NCI-H1417 treated with DMSO at 0.1 percent for 48 hours (cell line): ENCODE data around the gene PYROXD2.

Experiments
- DNase-seq: peaks from one replicate; lab custom pipeline; 2025; lab: John Stamatoyannopoulos, UW

Gene PYROXD2

GRCh38 chr10:98414578-98414931 is 427 bp downstream of the PYROXD2 start:
- no peak for DNase-seq

- DNase-seq = no peak
Observed at GRCh38 chr10:98411768-98412167, 3.2 kb downstream of the PYROXD2 start.

GRCh38 chr10:98411166-98411565 is 3.8 kb downstream of the PYROXD2 start:
- DNase-seq = no peak

GRCh38 chr10:98410759-98411158 is 4.2 kb downstream of the PYROXD2 start:
- DNase-seq = no peak

- no peak for DNase-seq
Observed at GRCh38 chr10:98410135-98410743, 4.7 kb downstream of the PYROXD2 start.

- DNase-seq = no peak
Observed at GRCh38 chr10:98408799-98409198, 6.2 kb downstream of the PYROXD2 start.

- DNase-seq = no peak
Observed at GRCh38 chr10:98407744-98408241, 7.2 kb downstream of the PYROXD2 start.

- DNase-seq = no peak
Observed at GRCh38 chr10:98407017-98407743, 7.8 kb downstream of the PYROXD2 start.

GRCh38 chr10:98405422-98405821 is 9.6 kb downstream of the PYROXD2 start:
- no peak for DNase-seq

- DNase-seq = no peak
Observed at GRCh38 chr10:98404571-98405359, 10.2 kb downstream of the PYROXD2 start.

GRCh38 chr10:98403812-98404504 is 11.0 kb downstream of the PYROXD2 start:
- DNase-seq = no peak

GRCh38 chr10:98402931-98403718 is 11.9 kb downstream of the PYROXD2 start:
- no peak for DNase-seq

GRCh38 chr10:98402478-98402877 is 12.5 kb downstream of the PYROXD2 start:
- no peak for DNase-seq

- no peak for DNase-seq
Observed at GRCh38 chr10:98400482-98400881, 14.5 kb downstream of the PYROXD2 start.

- DNase-seq = no peak
Observed at GRCh38 chr10:98399784-98400183, 15.2 kb downstream of the PYROXD2 start.

GRCh38 chr10:98397089-98397600 is 17.8 kb downstream of the PYROXD2 start:
- no peak for DNase-seq

- no peak for DNase-seq
Observed at GRCh38 chr10:98396096-98397063, 18.6 kb downstream of the PYROXD2 start.

GRCh38 chr10:98394851-98395440 is 20.0 kb downstream of the PYROXD2 start:
- DNase-seq = no peak

- no peak for DNase-seq
Observed at GRCh38 chr10:98391578-98391991, 23.4 kb downstream of the PYROXD2 start.

GRCh38 chr10:98391065-98391464 is 23.9 kb downstream of the PYROXD2 start:
- no peak for DNase-seq
